Glutamatergic neuron (in vitro differentiated cells): ENCODE measurements around the gene VHLL. TPM values are rescaled to one million over a fixed set of nuclear protein-coding genes. Genes with fewer than 3 reads are reported as not detected.
A peak's percentile ranks its signal among the peaks of the same experiment; 100 is the strongest.
"Not testable (repeated sequence)": the region's sequence is repeated elsewhere in the genome, so short reads cannot be mapped to it uniquely, and the experiment has no call there.

Experiments used
- DNase-seq: peaks from one replicate; pipeline ENCODE4 v3.0.0; 2022
- H3K27ac Mint-ChIP-seq: one replicate; pipeline ENCODE4 v1.8.0; 2020; ENCODE audit warnings: mild to moderate bottlenecking, mixed read lengths, inconsistent platforms; ENCODE audit not compliant: unreplicated experiment
- H3K27me3 Mint-ChIP-seq: one replicate; pipeline ENCODE4 v1.8.0; 2020; ENCODE audit warnings: mild to moderate bottlenecking, moderate library complexity, mixed read lengths, inconsistent platforms; ENCODE audit not compliant: unreplicated experiment
- H3K36me3 Mint-ChIP-seq: one replicate; pipeline ENCODE4 v1.8.0; 2020; ENCODE audit warnings: mild to moderate bottlenecking, mixed read lengths, inconsistent platforms; ENCODE audit not compliant: unreplicated experiment
- H3K4me1 Mint-ChIP-seq: one replicate; pipeline ENCODE4 v1.8.0; 2020; ENCODE audit warnings: mild to moderate bottlenecking, low read depth, mixed read lengths, inconsistent platforms; ENCODE audit not compliant: unreplicated experiment
- H3K4me3 Mint-ChIP-seq: one replicate; pipeline ENCODE4 v1.8.0; 2020; ENCODE audit warnings: mild to moderate bottlenecking, mixed read lengths, inconsistent platforms; ENCODE audit not compliant: unreplicated experiment
- H3K9me3 Mint-ChIP-seq: one replicate; pipeline ENCODE4 v1.8.0; 2020; ENCODE audit warnings: mild to moderate bottlenecking, moderate library complexity, mixed read lengths, inconsistent platforms; ENCODE audit not compliant: unreplicated experiment
- CTCF ChIP-seq: fragments of 200-600 bp; sonication (generic); IDR thresholded peaks from one replicate; pipeline ENCODE4 v1.5.0; 2021; ENCODE audit not compliant: partially characterized antibody, unreplicated experiment
- long read RNA-seq: library from polyadenylated mRNA; unstranded; transcript quantifications from one replicate; pipeline ENCODE4 v2.0.0, GENCODE V29; 2020; ENCODE audit not compliant: unreplicated experiment
- total RNA-seq: library from RNA; stranded (reverse); fragmentation: NEBNext Ultra II Directional; extraction: Animal tissue kit (Norgen Biotek cat#: 25700); gene quantifications from one replicate; pipeline ENCODE4 v1.2.1, GENCODE V29; 2021; ENCODE audit not compliant: unreplicated experiment

The VHLL gene
- total RNA-seq: not detected
- long read RNA-seq: 0 reads

- H3K4me3 Mint-ChIP-seq: no peak within 1 kb of the TSS
- H3K9me3 Mint-ChIP-seq: peaks cover 3% of the 10 kb centered on the region
- H3K4me1 Mint-ChIP-seq: peaks cover 3% of the 10 kb centered on the region
- TF ChIP-seq CTCF: no peak
- no peak for DNase-seq
- H3K36me3 Mint-ChIP-seq: no peaks in the 10 kb centered on the region
- no peak within 1 kb of the TSS for H3K27ac Mint-ChIP-seq
- H3K27me3 Mint-ChIP-seq: peaks cover 1% of the 10 kb centered on the region
These were observed at the start of gene VHLL for GRCh38 chr1:156298852-156299357. Gene VHLL (minus strand): TSS chr1:156299307. CDS start chr1:156299189, 118 bp downstream.

- DNase-seq: no peak
- no peak for TF ChIP-seq CTCF
- H3K9me3 Mint-ChIP-seq: peaks cover 2% of the 10 kb centered on the region
- no peaks in the 10 kb centered on the region for H3K36me3 Mint-ChIP-seq
- H3K27ac Mint-ChIP-seq: peak overlapping the region; percentile 0
- peaks cover 3% of the 10 kb centered on the region for H3K27me3 Mint-ChIP-seq
- H3K4me3 Mint-ChIP-seq: no peak overlapping the region
- H3K4me1 Mint-ChIP-seq: peaks cover 32% of the 10 kb centered on the region
These were observed 48.2 kb upstream of the VHLL start for GRCh38 chr1:156347331-156347730.

- TF ChIP-seq CTCF: no peak
- Mint-ChIP-seq H3K27me3 (peaks cover 3% of the 10 kb centered on the region), H3K4me3 (no peak overlapping the region), H3K9me3 (peaks cover 2% of the 10 kb centered on the region), H3K36me3 (no peaks in the 10 kb centered on the region), H3K4me1 (peaks cover 36% of the 10 kb centered on the region), H3K27ac (no peak overlapping the region)
- DNase-seq: no peak
These were observed 47.5 kb upstream of the VHLL start for GRCh38 chr1:156346636-156347035.

- H3K27ac Mint-ChIP-seq, DNase-seq, H3K9me3 Mint-ChIP-seq, H3K4me3 Mint-ChIP-seq, H3K27me3 Mint-ChIP-seq, H3K36me3 Mint-ChIP-seq: not testable (repeated sequence)
- H3K4me1 Mint-ChIP-seq: peaks cover 36% of the 10 kb centered on the region
These were observed 46.9 kb upstream of the VHLL start for GRCh38 chr1:156346035-156346434.

GRCh38 chr1:156344409-156344808 lies 45.3 kb upstream of the VHLL start:
- Mint-ChIP-seq H3K27me3 (peaks cover 3% of the 10 kb centered on the region), H3K4me3 (peak overlapping the region; percentile 36), H3K9me3 (peaks cover 2% of the 10 kb centered on the region), H3K36me3 (no peaks in the 10 kb centered on the region), H3K4me1 (peaks cover 36% of the 10 kb centered on the region), H3K27ac (peak overlapping the region; percentile 41)
- no peak for TF ChIP-seq CTCF
- DNase-seq: no peak
